ENCODE results near the gene PASK.

PASK gene

DNA sequence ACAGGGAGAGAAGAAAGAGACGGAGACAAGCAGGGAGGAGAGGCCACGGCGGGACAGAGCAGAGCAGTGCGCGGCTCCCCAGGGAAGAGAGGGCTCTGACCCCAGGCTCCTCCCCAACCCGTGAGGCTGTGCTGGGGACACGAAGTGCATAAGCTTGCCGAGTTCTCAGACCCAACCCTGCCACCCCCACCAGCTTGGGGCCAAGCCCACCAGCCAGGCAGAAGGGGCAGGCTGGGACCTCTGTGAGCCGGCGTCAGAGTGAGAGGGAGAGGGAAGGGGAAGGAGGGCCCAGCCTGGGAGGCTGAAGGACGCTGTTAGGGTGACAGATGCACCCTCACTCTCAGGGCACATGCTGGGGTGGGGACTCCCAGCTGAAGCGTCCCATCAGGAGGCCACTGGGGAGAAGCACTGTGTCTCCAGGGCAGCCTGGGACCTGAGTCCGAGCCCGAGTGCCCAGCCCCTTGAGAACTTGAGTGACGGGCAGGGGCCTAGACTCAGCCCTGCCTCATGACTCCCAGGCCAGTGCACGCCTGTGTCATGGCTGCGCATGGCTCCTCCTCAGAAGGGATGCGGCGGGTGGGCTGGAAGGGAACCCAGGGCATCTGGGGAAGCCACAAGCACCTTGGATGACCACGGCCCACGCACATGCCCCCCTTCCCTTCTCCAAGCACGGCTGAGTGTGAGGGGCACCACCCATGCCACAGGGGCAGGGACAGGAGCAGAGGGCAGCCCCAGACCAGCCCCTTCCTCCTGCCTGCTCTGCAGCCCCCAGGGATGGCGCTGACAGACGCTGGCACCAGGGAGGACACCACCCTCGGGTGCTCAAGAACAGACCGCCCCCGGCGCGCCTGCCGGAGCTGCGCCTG is 78.2 kb downstream of the PASK start:
- DNase-seq (ENCODE audit: low read depth) = no peak
- no peak for TF ChIP-seq CTCF (IDR thresholded peaks at IDR 0.05; ENCODE audit: low read depth, low read length, missing control alignments)
- no peak overlapping the region for H3K4me3 ChIP-seq (ENCODE audit: low read depth, low read length)
- in situ Hi-C loops (cut with HindIII; ENCODE audit: low sequenced_read_pairs) = no loop called here

- no peak overlapping the region for H3K4me3 ChIP-seq (ENCODE audit: low read depth, low read length)
- in situ Hi-C loops (cut with HindIII; ENCODE audit: low sequenced_read_pairs) = no loop called here
- TF ChIP-seq CTCF (IDR thresholded peaks at IDR 0.05; ENCODE audit: low read depth, low read length, missing control alignments) = no peak
- DNase-seq (ENCODE audit: low read depth) = no peak
Measured at GRCh38 chr2:241070361-241070760, 78.9 kb downstream of the PASK start.

- no peak for DNase-seq (ENCODE audit: low read depth)
- no peak for TF ChIP-seq CTCF (IDR thresholded peaks at IDR 0.05; ENCODE audit: low read depth, low read length, missing control alignments)
- H3K4me3 ChIP-seq (ENCODE audit: low read depth, low read length) = no peak overlapping the region
- in situ Hi-C loops (cut with HindIII; ENCODE audit: low sequenced_read_pairs) = no loop called here
Measured at GRCh38 chr2:241069821-241070281, 79.4 kb downstream of the PASK start.

DNA sequence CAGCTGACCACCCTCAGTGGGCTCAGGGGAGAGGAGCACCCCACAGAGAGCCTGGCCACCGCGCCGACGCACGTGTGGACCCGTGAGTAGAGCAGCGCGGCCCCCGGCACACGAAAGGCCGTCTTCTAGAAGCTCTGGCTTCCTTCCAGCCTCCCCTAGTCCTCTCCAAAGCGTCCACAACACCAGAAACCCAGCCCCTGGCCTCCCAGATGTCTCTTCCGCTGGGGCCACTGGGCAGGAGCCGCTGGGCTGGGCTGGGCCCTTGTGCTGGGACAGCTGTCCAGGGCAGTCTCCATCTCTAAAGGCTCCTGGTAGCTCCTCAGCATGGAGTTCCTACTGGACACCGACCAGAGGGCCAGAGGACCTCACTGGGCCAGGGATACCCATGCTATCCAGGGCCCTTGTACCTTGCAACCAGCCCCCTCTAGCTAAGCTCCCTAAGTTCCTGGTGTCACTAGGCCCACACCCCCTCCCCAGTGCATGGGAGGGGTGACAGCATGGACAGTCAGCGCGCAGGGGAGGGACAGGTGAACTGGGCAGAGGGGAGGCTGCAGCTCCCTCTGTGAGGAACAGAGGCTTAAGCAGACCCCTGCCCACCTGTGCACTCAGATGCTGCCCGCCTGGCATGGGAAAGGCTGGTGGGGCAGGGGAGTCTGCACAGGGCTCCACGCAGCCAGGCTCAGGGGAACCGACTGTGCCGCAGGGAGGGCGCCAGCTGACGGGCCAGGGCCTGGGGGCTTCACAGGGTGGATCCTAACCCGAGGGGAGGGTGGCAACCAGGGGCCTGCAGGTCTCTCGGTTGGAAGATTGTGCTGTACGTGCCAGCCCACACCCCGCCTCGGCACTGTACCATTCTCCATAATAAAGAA is 80.1 kb downstream of the PASK start:
- in situ Hi-C loops (cut with HindIII; ENCODE audit: low sequenced_read_pairs) = no loop called here
- H3K4me3 ChIP-seq (ENCODE audit: low read depth, low read length) = no peak overlapping the region
- TF ChIP-seq CTCF (IDR thresholded peaks at IDR 0.05; ENCODE audit: low read depth, low read length, missing control alignments) = no peak
- no peak for DNase-seq (ENCODE audit: low read depth)

GRCh38 chr2:241068136-241068941 is 80.9 kb downstream of the PASK start:
- in situ Hi-C loops (cut with HindIII; ENCODE audit: low sequenced_read_pairs) = no loop called here
- DNase-seq (ENCODE audit: low read depth) = no peak
- H3K4me3 ChIP-seq (ENCODE audit: low read depth, low read length) = no peak overlapping the region
- TF ChIP-seq CTCF (IDR thresholded peaks at IDR 0.05; ENCODE audit: low read depth, low read length, missing control alignments) = no peak

Measured in astrocyte of the cerebellum (primary cell).